GM12878 (cell line): ENCODE results near the gene TBC1D9B. TPM values are rescaled to one million over a fixed set of nuclear protein-coding genes. Genes with fewer than 3 reads are reported as not detected.
A peak's percentile ranks its signal among the peaks of the same experiment; 100 is the strongest.

Experiments used
- CEBPZ ChIP-seq: fragments of 150-350 bp; IDR thresholded peaks from 2 replicates; pipeline ENCODE4 v1.6.1; 2016; ENCODE audit warnings: low read depth, low read length
- CREM ChIP-seq: IDR thresholded peaks from 2 replicates; pipeline ENCODE4 v1.6.1; 2014; ENCODE audit warnings: antibody characterized with exemption, low read depth
- ELK1 ChIP-seq: IDR thresholded peaks from 2 replicates; pipeline ENCODE4 v1.6.1; 2012; ENCODE audit warnings: low read depth, low read length, improper control_type of control experiment
- EP300 ChIP-seq, 2 experiments: fragments of 150-350 bp in 1 of 2; IDR thresholded peaks; 2 replicates each; pipeline ENCODE4 v1.6.1; 2011 to 2012; ENCODE audit warnings: low read depth in 2 of 2, low read length in 2 of 2, borderline replicate concordance in 1 of 2, improper control_type of control experiment in 1 of 2, inconsistent platforms in 1 of 2; ENCODE audit not compliant: control insufficient read depth in 1 of 2
- IRF5 ChIP-seq: fragments of 450-650 bp; IDR thresholded peaks from 2 replicates; pipeline ENCODE4 v1.6.1; 2017; ENCODE audit warnings: borderline replicate concordance
- MTA3 ChIP-seq: IDR thresholded peaks from 2 replicates; pipeline ENCODE4 v1.6.1; 2012; ENCODE audit warnings: low read length, inconsistent platforms, borderline replicate concordance
- NFYA ChIP-seq: IDR thresholded peaks from 2 replicates; pipeline ENCODE4 v1.6.1; 2011; ENCODE audit warnings: low read depth, mild to moderate bottlenecking, low read length, improper control_type of control experiment, borderline replicate concordance
- PBX3 ChIP-seq: IDR thresholded peaks from 2 replicates; pipeline ENCODE4 v1.6.1; 2011; ENCODE audit warnings: mild to moderate bottlenecking, low read depth, low read length, moderate library complexity; ENCODE audit not compliant: insufficient replicate concordance
- SPI1 ChIP-seq: IDR thresholded peaks from 2 replicates; pipeline ENCODE4 v1.6.1; 2011; ENCODE audit warnings: low read depth, mild to moderate bottlenecking, low read length, moderate library complexity, borderline replicate concordance; ENCODE audit not compliant: insufficient read depth
- WRNIP1 ChIP-seq: IDR thresholded peaks from 2 replicates; pipeline ENCODE4 v1.6.1; 2011; ENCODE audit warnings: low read depth, low read length, improper control_type of control experiment, borderline replicate concordance
- ZNF622 ChIP-seq: fragments of 450-650 bp; IDR thresholded peaks from 2 replicates; pipeline ENCODE4 v1.6.1; 2017; ENCODE audit warnings: mild to moderate bottlenecking, inconsistent platforms
- ZNF687 ChIP-seq: fragments of 450-650 bp; IDR thresholded peaks from 2 replicates; pipeline ENCODE4 v1.6.1; 2017; ENCODE audit warnings: mild to moderate bottlenecking, moderate library complexity
- polyA plus RNA-seq, 11 experiments: library from polyadenylated mRNA; depleted of rRNA in 4 of 11; unstranded in 6 of 11; stranded (reverse) in 5 of 11; fragments of >200 nt; fragmentation: Nextera tagmentation in 4 of 11; fragmentation: Illumina TruSeq in 1 of 11; extraction: Ambion mirVana in 4 of 11; extraction: Trizol in 1 of 11; gene quantifications; 1 replicate in 1 of 11; 2 replicates in 10 of 11; pipeline versions ENCODE4 v1.2.1 to v1.2.3, GENCODE V29; 2011 to 2016; ENCODE audit warnings: inconsistent platforms in 2 of 11, missing spikeins in 2 of 11, low read depth in 1 of 11
- total RNA-seq, 4 experiments: library from RNA; depleted of rRNA in 3 of 4; stranded (reverse); fragments of >200 nt in 3 of 4; fragmentation: Illumina TruSeq in 1 of 4; extraction: Trizol in 1 of 4; gene quantifications; 2 replicates each; pipeline versions ENCODE4 v1.2.1 to v1.2.3, GENCODE V29; 2013 to 2021

The TBC1D9B gene
- total and polyA plus RNA-seq, 10 of the 15 experiments (the other 5 are each of a cell fraction or from before 2014, with no cell fraction given): 4.0 to 74.2 (median 34.6) TPM

- no peak for TF ChIP-seq IRF5
- TF ChIP-seq ZNF622: no peak
- TF ChIP-seq PBX3: no peak
- no peak for TF ChIP-seq WRNIP1
- TF ChIP-seq MTA3: no peak
- TF ChIP-seq NFYA: no peak
- no peak for TF ChIP-seq CEBPZ
- TF ChIP-seq CREM: peak; percentile 94
- no peak for TF ChIP-seq ELK1
- TF ChIP-seq SPI1: 0 out of 2 replicates have a peak, but pooled peaks have one; percentile 2
- peak; percentile 83 to 87; a peak in 3 of 4 replicates for TF ChIP-seq EP300 (IDR thresholded peaks at IDR 0.05; ENCODE audit: borderline replicate concordance in 1 of 2, control insufficient read depth in 1 of 2, low read depth in 2 of 2, low read length in 2 of 2)
- TF ChIP-seq ZNF687: peak; percentile 96
Observed at GRCh38 chr5:179818746-179819295, 88.9 kb downstream of the TBC1D9B start (continued).
